Mammary epithelial cell (primary cell): ENCODE results near the gene SLF2.

Source experiments
- EZH2 ChIP-seq: IDR thresholded peaks from 2 replicates; pipeline ENCODE4 v1.6.1; 2012; ENCODE audit warnings: low read length, inconsistent platforms, borderline replicate concordance
- TF ChIP-seq, protein P1 (sequence below), 2 donors: IDR thresholded peaks in 1 of 2; conservative IDR thresholded peaks in 1 of 2; 2 replicates each; pipeline ENCODE4 v1.5.1; 2011 to 2012; ENCODE audit warnings: inconsistent platforms in 2 of 2, low read length in 2 of 2, mild to moderate bottlenecking in 2 of 2, control low read depth in 1 of 2, low read depth in 1 of 2; ENCODE audit not compliant: insufficient read depth in 1 of 2; ENCODE audit errors: extremely low read depth in 1 of 2

- TF ChIP-seq EZH2, result no peak
- TF ChIP-seq, protein P1, sequence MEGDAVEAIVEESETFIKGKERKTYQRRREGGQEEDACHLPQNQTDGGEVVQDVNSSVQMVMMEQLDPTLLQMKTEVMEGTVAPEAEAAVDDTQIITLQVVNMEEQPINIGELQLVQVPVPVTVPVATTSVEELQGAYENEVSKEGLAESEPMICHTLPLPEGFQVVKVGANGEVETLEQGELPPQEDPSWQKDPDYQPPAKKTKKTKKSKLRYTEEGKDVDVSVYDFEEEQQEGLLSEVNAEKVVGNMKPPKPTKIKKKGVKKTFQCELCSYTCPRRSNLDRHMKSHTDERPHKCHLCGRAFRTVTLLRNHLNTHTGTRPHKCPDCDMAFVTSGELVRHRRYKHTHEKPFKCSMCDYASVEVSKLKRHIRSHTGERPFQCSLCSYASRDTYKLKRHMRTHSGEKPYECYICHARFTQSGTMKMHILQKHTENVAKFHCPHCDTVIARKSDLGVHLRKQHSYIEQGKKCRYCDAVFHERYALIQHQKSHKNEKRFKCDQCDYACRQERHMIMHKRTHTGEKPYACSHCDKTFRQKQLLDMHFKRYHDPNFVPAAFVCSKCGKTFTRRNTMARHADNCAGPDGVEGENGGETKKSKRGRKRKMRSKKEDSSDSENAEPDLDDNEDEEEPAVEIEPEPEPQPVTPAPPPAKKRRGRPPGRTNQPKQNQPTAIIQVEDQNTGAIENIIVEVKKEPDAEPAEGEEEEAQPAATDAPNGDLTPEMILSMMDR (conservative IDR thresholded peaks at IDR 0.05 in 1 of 2, IDR thresholded peaks at IDR 0.05 in 1 of 2; ENCODE audit: extremely low read depth in 1 of 2, insufficient read depth in 1 of 2, low read depth in 1 of 2, low read length in 2 of 2), result no peak
Observed at GRCh38 chr10:100985336-100985735, 72.6 kb downstream of the SLF2 start.
